ENCODE measurements around the gene SLC5A10. TPM values are rescaled to one million over a fixed set of nuclear protein-coding genes. Genes with fewer than 3 reads are reported as not detected.

SLC5A10 gene
- total RNA-seq, 1 donor from 2014 or later = 0.20 TPM

GRCh38 chr17:18986541-18987229 lies 34.7 kb downstream of the SLC5A10 start:
- no peak for DNase-seq

DNA sequence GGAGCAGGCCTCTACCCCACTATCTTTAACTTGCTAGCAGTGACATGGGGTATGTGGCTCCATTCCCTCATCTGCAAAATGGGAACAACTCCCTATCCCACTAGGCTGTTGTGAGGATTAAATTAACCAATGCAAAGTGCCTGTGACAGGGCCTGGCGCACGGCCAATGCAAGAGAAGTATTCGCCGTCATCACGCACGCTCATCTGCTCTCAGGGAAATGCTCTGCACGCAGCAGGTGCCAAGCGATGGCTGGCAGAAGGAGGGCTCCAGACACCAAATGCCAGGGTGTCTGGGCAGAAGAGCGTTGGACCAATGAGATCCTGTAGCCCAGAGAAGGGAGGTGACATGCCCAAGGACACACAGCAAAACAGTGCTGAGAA lies 35.3 kb downstream of the SLC5A10 start:
- DNase-seq = no peak

- no peak for DNase-seq
Observed at GRCh38 chr17:18987862-18988545, 36.0 kb downstream of the SLC5A10 start.

DNA sequence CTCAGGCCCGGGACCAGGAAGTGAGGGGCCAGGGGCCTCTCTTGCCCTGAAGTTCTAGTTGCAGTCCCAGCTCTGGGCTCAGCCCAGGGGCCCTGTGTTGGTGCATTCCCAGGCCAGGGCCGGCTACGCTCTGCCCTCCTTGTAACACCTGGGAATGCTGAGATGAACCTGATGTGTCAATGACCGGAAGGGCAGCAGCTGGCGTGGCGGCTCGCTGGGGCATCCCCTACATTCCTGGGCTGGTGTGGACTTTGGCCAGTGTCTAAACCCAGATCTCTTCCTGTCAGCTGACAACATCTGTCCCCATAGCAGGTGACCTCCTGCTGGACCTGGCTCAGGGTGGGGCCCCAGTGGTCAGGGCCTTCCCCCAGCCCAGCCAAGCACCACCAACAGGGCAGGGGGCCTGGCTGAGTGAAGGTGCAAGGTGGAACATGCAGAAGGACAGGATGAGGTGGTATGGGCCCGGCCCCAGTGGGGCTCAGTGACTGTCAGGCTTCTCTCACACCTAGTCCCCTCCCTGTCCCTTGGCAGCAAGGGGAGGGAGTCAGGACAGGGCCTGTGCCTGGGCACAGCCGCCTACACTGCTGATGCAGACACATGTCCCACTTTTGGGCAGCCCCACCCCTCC lies 36.7 kb downstream of the SLC5A10 start:
- no peak for DNase-seq

DNA sequence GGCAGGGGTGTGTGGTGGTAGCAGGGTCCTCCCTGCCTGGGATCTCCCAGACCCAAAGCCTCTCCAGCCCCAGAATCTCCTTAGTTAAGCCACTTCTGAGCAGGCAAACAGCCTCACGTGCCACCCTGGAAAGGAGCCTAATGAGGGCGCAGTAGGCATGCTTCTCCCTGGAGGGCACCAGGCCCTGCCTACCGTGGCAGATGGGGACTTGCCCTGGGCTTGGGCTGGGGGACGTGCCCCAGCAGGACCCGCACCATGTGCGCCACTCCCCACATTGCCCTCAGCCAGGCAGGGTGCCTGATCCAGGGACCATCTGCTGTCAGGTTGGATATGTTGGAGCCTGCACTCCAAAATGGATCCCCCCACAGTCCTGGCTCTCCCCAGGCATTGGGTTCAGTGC lies 38.4 kb downstream of the SLC5A10 start:
- no peak for DNase-seq

- DNase-seq = no peak
Observed at GRCh38 chr17:18991531-18992315, 39.8 kb downstream of the SLC5A10 start.

GRCh38 chr17:18992454-18993130 lies 40.6 kb downstream of the SLC5A10 start:
- DNase-seq = no peak

DNA sequence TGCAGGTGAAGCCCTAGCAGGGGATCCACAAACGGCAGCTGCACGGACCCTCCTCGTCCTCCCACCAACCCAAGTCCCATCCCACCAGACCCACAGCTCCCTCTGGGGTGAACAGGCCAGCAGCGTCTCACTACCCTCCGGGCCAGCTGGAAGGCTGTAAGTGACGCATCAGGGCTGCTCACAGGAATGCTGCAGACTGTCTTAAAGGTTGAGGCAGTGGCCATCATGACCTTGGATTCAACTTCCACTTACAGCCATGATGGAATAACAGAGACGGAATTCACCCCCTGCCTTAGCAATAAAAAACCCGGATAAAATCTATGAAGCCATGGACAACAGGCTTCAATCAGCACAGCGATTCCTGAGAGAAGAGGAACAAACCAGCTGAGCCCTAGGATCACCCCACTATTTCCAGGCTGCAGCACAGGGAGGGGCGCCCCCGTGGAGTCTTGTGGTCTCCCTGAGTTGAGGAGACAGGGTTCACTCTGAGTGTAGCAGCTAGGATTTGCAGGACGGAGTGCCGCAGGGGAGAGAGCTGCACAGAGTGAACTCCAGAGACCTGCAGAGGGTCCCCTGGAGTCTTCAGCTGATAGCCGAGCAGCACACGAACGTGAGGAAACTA lies 42.1 kb downstream of the SLC5A10 start:
- DNase-seq = no peak

- no peak for DNase-seq
Observed at GRCh38 chr17:18994631-18995030, 42.7 kb downstream of the SLC5A10 start.

DNA sequence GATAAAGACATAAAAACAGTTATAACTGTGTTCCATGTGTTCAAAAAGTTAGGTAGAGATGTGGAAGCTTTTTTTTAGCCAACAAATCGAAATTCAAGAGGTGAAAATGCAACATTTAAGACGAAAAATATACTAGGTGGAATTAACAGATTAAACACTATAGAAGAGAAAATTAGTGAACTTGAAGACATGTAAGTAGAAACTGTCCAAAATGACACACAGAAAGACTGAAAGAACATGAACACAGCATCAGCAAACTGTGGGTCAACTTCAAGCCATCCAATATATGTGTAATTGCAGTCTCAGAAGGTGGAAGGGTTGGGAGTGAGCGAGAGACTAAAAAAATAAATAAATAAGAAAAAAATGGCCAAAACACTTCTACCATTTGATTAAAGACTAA lies 43.3 kb downstream of the SLC5A10 start:
- no peak for DNase-seq

- DNase-seq = no peak
Observed at GRCh38 chr17:18996458-18996857, 44.5 kb downstream of the SLC5A10 start.

DNA sequence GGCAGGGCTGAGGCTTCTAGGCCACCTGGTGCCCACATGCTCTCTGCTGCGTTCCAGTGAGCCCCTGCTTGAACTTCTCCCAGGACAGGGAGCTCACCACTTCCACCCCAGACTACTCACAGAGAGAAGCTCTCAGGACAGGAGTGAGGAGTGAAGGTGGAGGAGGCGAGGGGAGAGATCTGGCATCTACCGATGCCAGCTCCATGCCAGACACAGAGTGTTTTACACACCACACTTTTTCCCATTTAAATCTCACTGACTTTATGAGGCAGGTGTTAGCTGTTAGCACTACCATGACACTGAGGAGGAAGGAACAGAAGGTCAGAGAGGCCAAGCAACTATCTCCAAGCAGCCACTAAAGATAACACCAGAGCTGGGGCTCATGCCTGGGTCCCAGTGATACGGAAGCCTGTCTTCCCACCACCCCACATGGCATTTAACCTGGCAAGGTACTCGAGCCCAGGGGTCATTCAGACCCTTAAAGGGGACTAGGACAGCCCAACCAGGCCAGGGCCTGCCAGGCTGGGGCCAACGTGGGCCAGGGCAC lies 45.8 kb downstream of the SLC5A10 start:
- DNase-seq = no peak

GRCh38 chr17:18999394-18999793 lies 47.4 kb downstream of the SLC5A10 start:
- DNase-seq = no peak

GRCh38 chr17:18999911-19000310 lies 47.9 kb downstream of the SLC5A10 start:
- DNase-seq = no peak

- DNase-seq = no peak
Observed at GRCh38 chr17:19000531-19001325, 48.8 kb downstream of the SLC5A10 start.

GRCh38 chr17:19001907-19002590 lies 50.1 kb downstream of the SLC5A10 start:
- no peak for DNase-seq

DNA sequence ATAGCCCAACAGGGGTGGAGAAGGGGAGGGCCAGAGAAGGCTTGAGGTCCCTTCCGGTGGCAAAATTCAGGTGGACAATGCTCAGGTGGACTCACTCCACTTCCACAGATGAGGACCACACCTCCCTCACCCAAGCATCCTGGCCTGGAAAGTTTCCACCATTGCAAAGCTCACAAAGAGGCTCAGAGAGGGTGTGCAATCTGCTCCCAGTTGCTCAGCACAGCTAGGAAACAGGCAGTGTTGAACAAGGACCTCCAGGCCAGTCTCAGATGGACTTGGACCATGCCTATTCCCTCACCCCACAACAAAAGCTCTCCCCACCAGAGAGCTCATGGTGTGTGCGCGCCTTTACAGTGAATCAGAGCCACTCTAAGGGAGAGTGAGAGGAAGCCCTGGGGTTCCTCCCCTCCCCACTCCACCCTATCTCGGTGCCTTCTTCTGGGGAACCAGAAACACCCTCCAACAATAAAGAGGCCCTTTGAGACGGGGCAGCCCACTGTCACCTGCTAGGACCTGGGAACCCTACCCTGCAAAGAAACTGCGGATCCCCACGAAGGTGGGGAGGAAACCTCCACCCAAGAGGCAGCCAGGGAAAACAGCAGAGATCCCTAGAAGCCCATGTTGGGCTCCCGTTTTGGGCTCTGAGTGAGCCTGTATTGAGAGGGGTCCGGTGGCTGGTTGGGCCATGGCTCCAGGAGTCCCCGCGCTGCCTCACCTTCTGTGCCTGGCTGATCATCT lies 51.0 kb downstream of the SLC5A10 start:
- no peak for DNase-seq

- DNase-seq = no peak
Observed at GRCh38 chr17:19003543-19004420, 51.8 kb downstream of the SLC5A10 start.

Data from skin of body (tissue), 2 donors.